AG04450 (cell line): Measurements from ENCODE around the gene PRR36. TPM values are rescaled to one million over a fixed set of nuclear protein-coding genes. Genes with fewer than 3 reads are reported as not detected.

Source experiments
- CTCF ChIA-PET: fragments of 300-600, 350-600 bp; formaldehyde crosslinking; extraction: SDS; loops from one replicate; lab custom pipeline; 2022; ENCODE audit warnings: antibody characterized with exemption, inconsistent platforms; lab: Charles Lee
- POLR2A ChIA-PET: fragments of 350-600 bp; formaldehyde crosslinking; extraction: SDS; loops from one replicate; lab custom pipeline; 2021; ENCODE audit warnings: antibody characterized with exemption, inconsistent platforms; lab: Yijun Ruan, JAX
- DNase-seq: peaks from one replicate; pipeline ENCODE4 v3.0.0-alpha.2; 2011; ENCODE audit warnings: low read depth, low spot score
- H3K27ac ChIP-seq: one replicate; pipeline ENCODE4 v1.5.1; 2012; ENCODE audit warnings: low read depth, low read length, control low read depth
- H3K27me3 ChIP-seq: one replicate; pipeline ENCODE4 v1.6.0; 2012; ENCODE audit warnings: low read length; ENCODE audit not compliant: control insufficient read depth, insufficient read depth
- H3K4me3 ChIP-seq: 2 replicates; pipeline ENCODE4 v1.5.1; 2011; ENCODE audit warnings: mild to moderate bottlenecking, low read depth, low read length, control low read depth
- H3K9me3 ChIP-seq: 2 replicates; pipeline ENCODE4 v1.5.1; 2012; ENCODE audit warnings: low read length; ENCODE audit not compliant: control insufficient read depth, insufficient read depth
- CTCF ChIP-seq: IDR thresholded peaks from 2 replicates; pipeline ENCODE4 v1.5.1; 2011; ENCODE audit warnings: low read depth, low read length, control low read depth, inconsistent platforms
- polyA plus RNA-seq: library from polyadenylated mRNA; depleted of rRNA; stranded (reverse); fragments of >200 nt; gene quantifications from 2 replicates; pipeline ENCODE4 v1.2.3, GENCODE V29; 2011

Gene PRR36
- polyA plus RNA-seq, 1 experiment: not detected

- POLR2A ChIA-PET: interaction anchor here (0.5 kb wide), 1 partner anchor 8 kb away, joined by 4 read pairs; no protein-coding TSS in a partner anchor
- CTCF ChIA-PET: interaction anchor here (0.6 kb wide), 1 partner anchor 44 kb away, joined by 5 read pairs; no protein-coding TSS in a partner anchor
- Histone ChIP-seq H3K27ac (no peak overlapping the region), H3K9me3 (no peaks in the 10 kb centered on the region; the same call in 1 of the 2 replicates), H3K4me3 (no peak overlapping the region), H3K27me3 (no peaks in the 10 kb centered on the region)
- DNase-seq: no peak
- no peak for TF ChIP-seq CTCF
Measured at GRCh38 chr19:7849631-7849999, 24.6 kb downstream of the PRR36 start.

GRCh38 chr19:7848779-7849457 is 25.3 kb downstream of the PRR36 start:
- Histone ChIP-seq H3K4me3 (no peak overlapping the region), H3K27me3 (no peaks in the 10 kb centered on the region), H3K9me3 (no peaks in the 10 kb centered on the region; the same call in 1 of the 2 replicates), H3K27ac (no peak overlapping the region)
- ChIA-PET POLR2A (interaction anchor here (0.5 to 1.4 kb wide), 2 partner anchors 7 to 20 kb away, joined by 3 to 4 read pairs; no protein-coding TSS in a partner anchor), CTCF (no interaction called here)
- TF ChIP-seq CTCF: no peak
- no peak for DNase-seq

GRCh38 chr19:7847664-7848063 is 26.5 kb downstream of the PRR36 start:
- TF ChIP-seq CTCF: no peak
- no peak for DNase-seq
- Histone ChIP-seq H3K27me3 (no peaks in the 10 kb centered on the region), H3K27ac (no peak overlapping the region), H3K9me3 (no peaks in the 10 kb centered on the region; the same call in 1 of the 2 replicates), H3K4me3 (no peak overlapping the region)
- CTCF ChIA-PET: no interaction called here
- POLR2A ChIA-PET: interaction anchor here (1.4 kb wide), 1 partner anchor 21 kb away, joined by 3 read pairs; no protein-coding TSS in a partner anchor

GRCh38 chr19:7846155-7846646 is 28.0 kb downstream of the PRR36 start:
- Histone ChIP-seq H3K9me3 (peaks cover 5% of the 10 kb centered on the region; the same call in 1 of the 2 replicates), H3K4me3 (no peak overlapping the region), H3K27me3 (no peaks in the 10 kb centered on the region), H3K27ac (no peak overlapping the region)
- CTCF ChIA-PET: interaction anchor here (0.6 kb wide), 1 partner anchor 769 kb away, joined by 6 read pairs; no protein-coding TSS in a partner anchor
- TF ChIP-seq CTCF: no peak
- DNase-seq: no peak
- POLR2A ChIA-PET: no interaction called here
